T-helper 1 cell treated with Interleukin-12 subunit alpha and Interleukin-12 subunit beta and Interleukin-4 antibody, amounts not matched to agents 30 μg/mL and 1 μg/mL, for 36 hours (primary cell): Measurements from ENCODE around the gene AMER2.

ENCODE experiments used
- H3K27ac Mint-ChIP-seq: one replicate; pipeline ENCODE4 v1.8.0; 2021; ENCODE audit warnings: mild to moderate bottlenecking, mixed read lengths
- H3K27me3 Mint-ChIP-seq: one replicate; pipeline ENCODE4 v1.8.0; 2021; ENCODE audit warnings: low read depth, mixed read lengths
- H3K36me3 Mint-ChIP-seq: one replicate; pipeline ENCODE4 v1.8.0; 2021; ENCODE audit warnings: low read depth, mixed read lengths
- H3K4me1 Mint-ChIP-seq: one replicate; pipeline ENCODE4 v1.8.0; 2021; ENCODE audit warnings: low read depth, mixed read lengths
- H3K4me3 Mint-ChIP-seq: one replicate; pipeline ENCODE4 v1.8.0; 2021; ENCODE audit warnings: mild to moderate bottlenecking, moderate library complexity, mixed read lengths
- H3K9me3 Mint-ChIP-seq: one replicate; pipeline ENCODE4 v1.8.0; 2021; ENCODE audit warnings: mixed read lengths

The AMER2 gene

DNA sequence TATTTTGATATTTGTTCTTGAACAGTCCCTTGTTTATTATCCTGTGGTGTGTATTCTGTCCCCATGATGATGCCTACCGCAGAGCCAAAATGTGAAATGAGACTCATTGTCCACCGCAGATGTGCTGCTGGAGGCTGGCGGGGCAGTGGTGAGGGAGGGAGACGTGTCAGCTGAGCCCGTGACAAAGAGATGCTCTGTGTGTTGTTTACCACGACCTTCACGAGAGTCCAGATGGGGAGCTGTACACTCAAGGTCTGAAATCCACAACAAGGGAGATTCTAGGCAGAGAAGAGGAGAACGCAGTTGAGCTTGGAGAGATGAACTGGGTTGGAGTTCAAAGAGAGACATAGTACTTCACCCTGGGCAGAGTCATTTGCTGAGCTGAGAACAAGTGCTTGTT lies 20.8 kb upstream of the AMER2 start:
- H3K9me3 Mint-ChIP-seq, result no peaks in the 10 kb centered on the region
- H3K4me3 Mint-ChIP-seq, result no peak overlapping the region
- H3K27me3 Mint-ChIP-seq, result peaks cover 47% of the 10 kb centered on the region
- no peaks in the 10 kb centered on the region for H3K4me1 Mint-ChIP-seq
- no peak overlapping the region for H3K27ac Mint-ChIP-seq
- no peaks in the 10 kb centered on the region for H3K36me3 Mint-ChIP-seq

DNA sequence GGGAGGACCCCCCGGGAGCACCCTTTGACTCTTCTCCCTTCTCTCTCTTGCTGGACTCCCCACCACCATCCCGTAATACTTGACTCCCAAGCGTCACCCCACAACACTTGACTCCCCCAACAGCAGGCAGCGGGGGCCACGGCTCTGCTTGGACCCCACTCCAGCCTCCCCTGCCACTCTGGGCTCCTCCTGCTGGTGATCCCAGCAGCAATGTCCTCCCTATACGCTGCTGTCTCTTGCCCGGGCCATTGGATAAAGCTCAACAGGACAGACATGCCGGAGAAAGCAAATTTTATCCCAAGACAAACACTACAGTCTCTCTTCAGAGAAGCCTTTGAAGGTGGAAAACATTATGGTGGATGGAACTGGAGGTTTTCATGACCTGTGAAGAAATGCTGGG lies 20.4 kb upstream of the AMER2 start:
- H3K4me3 Mint-ChIP-seq, result no peak overlapping the region
- H3K27ac Mint-ChIP-seq, result no peak overlapping the region
- no peaks in the 10 kb centered on the region for H3K36me3 Mint-ChIP-seq
- H3K9me3 Mint-ChIP-seq, result no peaks in the 10 kb centered on the region
- peaks cover 48% of the 10 kb centered on the region for H3K27me3 Mint-ChIP-seq
- no peaks in the 10 kb centered on the region for H3K4me1 Mint-ChIP-seq

DNA sequence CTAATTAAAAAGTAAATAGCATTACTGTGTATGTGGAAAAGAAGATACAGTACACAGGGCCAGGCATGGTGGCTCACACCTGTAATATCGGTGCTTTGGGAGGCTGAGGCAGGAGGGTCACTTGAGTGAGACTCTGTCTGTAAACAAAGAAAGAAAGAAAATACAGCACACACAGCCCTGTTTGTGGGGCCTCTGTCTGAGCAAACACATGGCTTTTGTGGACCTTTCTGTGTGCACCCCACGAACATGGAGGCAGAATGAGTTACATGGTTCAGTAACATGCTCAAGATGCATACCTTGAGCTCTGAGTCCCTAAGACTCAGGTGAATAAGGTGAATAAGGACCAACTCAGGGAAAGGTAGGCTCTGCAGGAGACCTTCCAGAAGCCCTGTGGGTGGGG lies 20.0 kb upstream of the AMER2 start:
- Mint-ChIP-seq H3K27ac (no peak overlapping the region), H3K9me3 (no peaks in the 10 kb centered on the region), H3K4me1 (no peaks in the 10 kb centered on the region), H3K4me3 (no peak overlapping the region), H3K36me3 (no peaks in the 10 kb centered on the region), H3K27me3 (peaks cover 48% of the 10 kb centered on the region)

DNA sequence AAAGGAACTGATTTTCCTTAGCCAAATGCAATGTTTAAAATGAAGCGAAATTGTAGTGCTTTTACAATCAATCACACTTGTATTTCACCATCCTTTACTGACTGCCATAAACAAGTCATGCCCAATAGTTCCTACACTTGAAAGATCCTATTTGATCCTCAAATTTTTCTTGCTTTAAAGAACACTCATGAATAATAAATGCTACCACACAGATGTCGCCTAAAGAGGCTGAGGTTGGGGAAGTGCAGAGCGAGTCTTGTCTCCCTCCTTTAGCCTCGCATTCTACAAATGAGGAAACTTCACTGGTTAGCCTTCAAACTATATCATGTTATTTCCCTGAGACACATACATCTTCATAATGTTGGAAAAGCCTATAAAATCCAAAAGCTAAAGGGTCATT lies 18.7 kb upstream of the AMER2 start:
- H3K36me3 Mint-ChIP-seq, result no peaks in the 10 kb centered on the region
- H3K27me3 Mint-ChIP-seq, result peaks cover 44% of the 10 kb centered on the region

DNA sequence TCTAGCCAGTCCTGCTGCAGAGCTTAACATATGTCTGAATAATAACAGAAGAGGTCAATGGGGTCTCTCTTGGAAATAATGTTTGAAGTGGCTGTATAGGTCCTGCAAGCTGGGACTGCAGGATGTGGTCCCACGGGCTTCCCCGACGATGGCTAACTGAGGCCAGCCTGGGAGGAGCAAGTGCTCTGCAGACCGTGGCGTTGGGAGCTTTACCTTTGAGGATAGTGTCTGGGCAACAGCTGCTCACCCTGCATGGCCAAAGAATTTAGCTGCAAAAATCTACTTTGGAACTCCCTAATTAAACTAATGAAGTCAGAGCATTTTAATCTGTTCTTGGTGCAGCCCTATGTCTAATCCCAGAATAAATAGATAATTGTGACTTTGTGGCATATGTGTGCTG lies 18.2 kb upstream of the AMER2 start:
- H3K27ac Mint-ChIP-seq, result no peak overlapping the region
- H3K4me3 Mint-ChIP-seq, result no peak overlapping the region
- H3K4me1 Mint-ChIP-seq, result no peaks in the 10 kb centered on the region
- no peaks in the 10 kb centered on the region for H3K36me3 Mint-ChIP-seq
- H3K27me3 Mint-ChIP-seq, result peaks cover 44% of the 10 kb centered on the region
- no peaks in the 10 kb centered on the region for H3K9me3 Mint-ChIP-seq

More for the DNA sequence above, 18.7 kb upstream of the AMER2 start:
- H3K4me1 Mint-ChIP-seq, result no peaks in the 10 kb centered on the region
- no peak overlapping the region for H3K4me3 Mint-ChIP-seq
- H3K9me3 Mint-ChIP-seq, result no peaks in the 10 kb centered on the region
- no peak overlapping the region for H3K27ac Mint-ChIP-seq

- Mint-ChIP-seq H3K36me3 (no peaks in the 10 kb centered on the region), H3K9me3 (no peaks in the 10 kb centered on the region), H3K27ac (no peak overlapping the region), H3K4me1 (no peaks in the 10 kb centered on the region), H3K4me3 (no peak overlapping the region), H3K27me3 (peaks cover 54% of the 10 kb centered on the region)
Observed at GRCh38 chr13:25187596-25187995, 15.5 kb upstream of the AMER2 start.

DNA sequence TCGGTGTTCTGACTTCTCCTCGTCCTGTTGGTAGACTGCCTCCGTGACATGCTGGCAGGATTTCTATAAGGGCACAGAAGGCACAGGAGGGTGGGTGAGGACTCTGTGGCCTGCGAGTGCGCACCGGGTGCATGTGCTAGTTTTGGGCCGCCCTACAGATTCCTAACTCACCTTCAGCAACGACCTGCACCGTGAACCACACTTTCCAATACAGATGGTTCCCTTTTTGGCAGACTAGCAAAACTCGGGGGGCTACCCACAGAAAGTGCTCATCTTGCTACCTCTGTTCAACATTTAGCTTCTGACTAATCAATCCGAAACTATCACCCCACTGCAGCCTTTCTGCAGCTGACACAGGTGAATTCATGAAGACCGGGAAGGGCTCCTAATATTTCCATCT lies 14.1 kb upstream of the AMER2 start:
- H3K4me3 Mint-ChIP-seq, result no peak overlapping the region
- H3K36me3 Mint-ChIP-seq, result no peaks in the 10 kb centered on the region
- no peaks in the 10 kb centered on the region for H3K4me1 Mint-ChIP-seq
- no peaks in the 10 kb centered on the region for H3K9me3 Mint-ChIP-seq
- no peak overlapping the region for H3K27ac Mint-ChIP-seq
- H3K27me3 Mint-ChIP-seq, result peaks cover 54% of the 10 kb centered on the region

- peaks cover 48% of the 10 kb centered on the region for H3K27me3 Mint-ChIP-seq
- H3K27ac Mint-ChIP-seq, result no peak overlapping the region
- H3K4me3 Mint-ChIP-seq, result no peak overlapping the region
- H3K9me3 Mint-ChIP-seq, result no peaks in the 10 kb centered on the region
- H3K4me1 Mint-ChIP-seq, result peaks cover 2% of the 10 kb centered on the region
- H3K36me3 Mint-ChIP-seq, result no peaks in the 10 kb centered on the region
Observed at GRCh38 chr13:25181597-25181996, 9.5 kb upstream of the AMER2 start.

DNA sequence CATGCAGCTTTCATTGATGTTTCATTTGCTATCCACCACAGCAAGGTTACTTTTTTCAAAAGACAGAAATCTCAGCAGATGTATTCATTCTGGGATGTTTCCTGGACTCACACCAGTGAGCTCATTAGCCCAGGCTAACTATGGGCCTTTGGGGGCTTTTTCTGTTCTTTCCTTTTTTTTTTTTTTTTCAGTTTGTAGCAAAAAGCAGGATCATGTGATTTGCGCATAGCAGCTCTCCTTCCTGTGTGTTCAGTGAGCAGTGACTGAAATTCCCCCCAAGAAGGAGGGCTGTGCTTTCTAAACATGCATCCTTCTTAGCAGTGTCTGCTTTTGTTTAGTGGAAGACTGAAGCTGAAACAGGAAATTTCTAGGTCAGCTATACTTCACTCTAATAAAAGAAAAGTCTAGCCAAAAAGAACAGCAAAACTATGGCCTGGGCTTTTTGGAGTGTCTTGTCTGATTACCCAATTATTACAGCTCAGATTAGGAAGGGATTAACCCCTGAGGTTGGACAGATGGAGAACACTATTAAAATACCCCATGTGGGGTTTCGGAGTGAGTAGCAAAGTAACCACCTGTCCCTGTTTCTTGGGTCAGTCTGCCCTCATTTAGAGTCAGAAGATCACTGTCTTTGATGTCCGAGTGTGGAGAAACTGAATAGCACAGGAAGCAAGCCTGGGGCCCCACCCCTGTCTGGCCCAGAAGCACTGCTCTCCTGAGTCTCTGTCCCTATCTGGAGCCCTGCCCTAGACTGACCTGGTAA lies 8.9 kb upstream of the AMER2 start:
- no peak overlapping the region for H3K4me3 Mint-ChIP-seq
- H3K27ac Mint-ChIP-seq, result no peak overlapping the region
- peaks cover 52% of the 10 kb centered on the region for H3K27me3 Mint-ChIP-seq
- H3K36me3 Mint-ChIP-seq, result no peaks in the 10 kb centered on the region
- H3K9me3 Mint-ChIP-seq, result no peaks in the 10 kb centered on the region
- peaks cover 2% of the 10 kb centered on the region for H3K4me1 Mint-ChIP-seq

DNA sequence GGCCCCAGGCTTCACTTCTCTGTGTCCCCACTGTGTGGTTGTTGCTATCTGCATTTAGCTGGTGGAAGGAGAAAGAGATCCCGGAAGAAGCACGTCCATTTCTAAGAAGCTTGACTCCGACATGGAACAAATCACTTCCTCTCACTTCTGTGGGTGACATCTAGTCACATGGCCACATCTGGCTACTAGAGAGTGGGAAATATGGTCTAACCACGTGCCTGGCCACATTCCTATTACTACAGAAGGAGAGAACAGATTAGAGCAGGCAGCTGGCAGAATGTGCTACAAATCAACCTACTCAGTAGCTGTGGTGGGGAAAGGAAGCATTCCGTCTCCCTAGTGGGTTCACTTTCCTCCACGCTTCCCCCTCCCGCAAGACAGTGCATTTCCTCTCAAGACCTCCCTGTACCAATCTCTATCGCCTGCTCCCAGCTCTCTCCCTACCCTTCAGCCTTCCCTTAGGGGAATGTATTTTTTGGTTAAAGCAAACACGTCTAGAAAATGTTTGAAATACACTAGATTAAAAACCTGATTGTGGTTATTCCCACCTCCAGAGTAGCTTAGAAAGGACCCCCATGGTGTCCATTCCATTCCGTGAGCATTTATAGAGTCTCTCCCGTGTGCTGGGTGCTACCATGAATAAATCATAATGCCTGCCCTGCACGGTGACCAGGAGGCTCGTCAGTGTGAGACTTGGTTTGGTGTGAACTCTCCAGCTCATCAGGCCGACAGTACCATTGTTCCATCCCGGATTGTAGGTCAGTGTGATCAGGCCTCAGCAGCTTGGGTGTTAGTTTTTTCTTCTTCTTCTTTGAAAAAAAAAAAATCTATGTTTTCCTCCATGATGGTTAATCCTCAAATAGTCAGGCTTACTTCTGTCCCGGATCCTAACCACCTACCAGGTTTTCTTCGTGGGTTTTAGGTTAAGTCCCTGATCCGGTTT lies 8.0 kb upstream of the AMER2 start:
- H3K36me3 Mint-ChIP-seq, result no peaks in the 10 kb centered on the region
- H3K4me3 Mint-ChIP-seq, result no peak overlapping the region
- H3K4me1 Mint-ChIP-seq, result peaks cover 2% of the 10 kb centered on the region
- H3K27ac Mint-ChIP-seq, result no peak overlapping the region
- no peaks in the 10 kb centered on the region for H3K9me3 Mint-ChIP-seq
- peaks cover 55% of the 10 kb centered on the region for H3K27me3 Mint-ChIP-seq

DNA sequence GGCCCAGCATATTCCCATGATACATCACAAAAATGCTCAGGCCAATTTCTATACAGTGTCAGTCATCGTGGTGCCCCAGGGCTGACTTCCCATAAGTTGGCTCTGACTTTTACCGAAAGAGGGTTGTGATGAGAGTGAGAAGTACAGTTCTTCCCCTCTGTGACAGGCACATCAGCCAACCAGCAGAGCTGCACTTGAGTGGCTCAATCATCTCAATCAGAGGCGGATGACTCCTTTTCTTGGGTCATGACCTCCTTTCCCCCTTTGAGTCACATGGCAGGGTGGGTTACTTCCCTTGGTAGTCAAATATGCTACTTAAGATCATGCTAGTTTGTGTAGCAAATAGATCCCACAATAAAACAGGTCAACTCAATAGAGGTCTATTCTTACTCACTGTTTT lies 6.9 kb upstream of the AMER2 start:
- H3K4me3 Mint-ChIP-seq, result no peak overlapping the region
- H3K27ac Mint-ChIP-seq, result no peak overlapping the region
- H3K27me3 Mint-ChIP-seq, result peaks cover 61% of the 10 kb centered on the region
- no peaks in the 10 kb centered on the region for H3K9me3 Mint-ChIP-seq
- no peaks in the 10 kb centered on the region for H3K36me3 Mint-ChIP-seq
- H3K4me1 Mint-ChIP-seq, result peaks cover 2% of the 10 kb centered on the region

DNA sequence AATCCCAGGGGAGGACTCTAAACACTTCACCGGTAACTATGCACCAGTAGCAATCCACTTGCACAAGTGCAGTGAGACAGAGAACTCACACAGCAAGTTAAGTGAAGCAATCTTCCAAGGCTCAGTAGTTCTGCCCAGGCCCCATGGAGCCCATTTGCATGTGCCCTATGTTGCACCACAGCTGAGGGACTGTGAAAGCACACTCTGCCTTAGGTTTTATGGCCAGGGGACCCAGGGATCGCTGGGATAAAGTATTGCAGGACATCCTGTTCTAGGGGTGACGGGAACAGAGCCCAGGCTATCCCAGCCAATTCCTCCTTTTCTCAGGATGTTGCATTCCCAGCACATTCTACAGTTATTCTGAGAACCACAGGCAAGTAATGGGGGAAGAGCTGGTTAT lies 6.0 kb upstream of the AMER2 start:
- H3K9me3 Mint-ChIP-seq, result no peaks in the 10 kb centered on the region
- H3K27me3 Mint-ChIP-seq, result peaks cover 61% of the 10 kb centered on the region
- peaks cover 2% of the 10 kb centered on the region for H3K4me1 Mint-ChIP-seq
- H3K27ac Mint-ChIP-seq, result no peak overlapping the region
- no peak overlapping the region for H3K4me3 Mint-ChIP-seq
- H3K36me3 Mint-ChIP-seq, result no peaks in the 10 kb centered on the region

DNA sequence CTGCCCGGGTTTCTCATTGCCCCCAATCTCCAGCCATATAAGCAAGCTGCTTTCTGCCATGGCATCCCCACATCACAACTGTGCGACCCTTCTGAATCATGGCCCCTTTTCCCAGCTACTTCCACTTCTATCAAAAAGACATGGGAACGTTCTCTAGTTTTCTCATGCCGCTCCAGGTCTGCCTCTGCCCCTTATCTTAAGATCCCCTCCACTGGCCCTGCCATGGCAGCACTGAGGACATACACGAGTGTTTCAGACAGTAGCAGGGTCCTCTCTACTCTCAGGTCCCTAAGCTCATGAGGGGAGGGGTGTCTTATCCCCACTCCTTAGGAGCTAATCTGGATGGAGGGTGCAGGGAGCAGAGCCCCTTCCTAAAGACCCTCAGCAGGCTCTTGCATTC lies 5.5 kb upstream of the AMER2 start:
- Mint-ChIP-seq H3K27me3 (peaks cover 63% of the 10 kb centered on the region), H3K4me1 (peaks cover 2% of the 10 kb centered on the region), H3K27ac (no peak overlapping the region), H3K36me3 (no peaks in the 10 kb centered on the region), H3K4me3 (no peak overlapping the region), H3K9me3 (no peaks in the 10 kb centered on the region)

DNA sequence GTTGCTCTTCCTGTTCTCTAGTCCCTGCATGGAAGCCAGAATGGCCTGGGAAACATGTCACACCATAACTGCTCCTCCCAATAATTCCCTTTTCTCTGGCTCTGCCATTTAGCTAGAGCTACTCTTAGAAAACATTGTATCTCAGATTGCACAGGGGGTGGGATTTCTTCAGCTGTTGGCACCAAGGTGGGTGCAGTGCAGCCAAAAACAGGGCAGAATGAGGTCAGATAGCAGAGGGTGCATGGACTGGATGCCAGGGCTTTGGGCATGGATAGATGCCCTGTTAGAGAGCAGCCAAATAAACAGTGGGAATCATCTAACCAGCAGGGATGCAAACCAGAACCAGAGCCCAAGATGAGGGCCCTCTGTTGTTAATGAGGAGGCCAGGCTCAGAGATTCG lies 4.9 kb upstream of the AMER2 start:
- Mint-ChIP-seq H3K4me3 (no peak overlapping the region), H3K27me3 (peaks cover 69% of the 10 kb centered on the region), H3K9me3 (no peaks in the 10 kb centered on the region), H3K4me1 (peaks cover 2% of the 10 kb centered on the region), H3K27ac (no peak overlapping the region), H3K36me3 (no peaks in the 10 kb centered on the region)

DNA sequence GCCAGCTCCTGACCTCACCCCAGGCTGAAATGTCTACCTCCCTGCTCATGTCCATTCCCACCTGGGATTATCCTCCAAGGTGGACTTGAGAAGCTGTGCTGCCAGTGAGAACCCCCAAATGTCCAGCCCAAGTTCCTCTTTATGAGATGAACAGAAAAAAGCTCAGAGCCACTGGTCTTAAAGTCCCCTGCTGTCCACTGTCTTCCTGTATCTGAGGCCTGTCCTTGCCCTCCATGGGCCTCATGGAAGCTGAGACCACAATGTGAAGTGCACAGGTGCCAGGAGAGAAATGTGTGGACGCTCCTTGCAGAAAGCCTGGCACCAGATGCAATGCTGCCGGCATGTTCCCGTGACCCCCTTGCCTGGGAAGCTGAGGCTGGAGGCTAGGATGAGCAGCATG lies 3.3 kb upstream of the AMER2 start:
- Mint-ChIP-seq H3K4me3 (no peak overlapping the region), H3K4me1 (peaks cover 10% of the 10 kb centered on the region), H3K27ac (no peak overlapping the region), H3K27me3 (peaks cover 73% of the 10 kb centered on the region), H3K36me3 (no peaks in the 10 kb centered on the region), H3K9me3 (no peaks in the 10 kb centered on the region)
